IPS-15b (cell line): Measurements from ENCODE around the gene NRN1L.
"Not testable (repeated sequence)": the region's sequence is repeated elsewhere in the genome, so short reads cannot be mapped to it uniquely, and the experiment has no call there.

ENCODE experiments used
- H3K27me3 ChIP-seq: one replicate; pipeline ENCODE4 v1.6.1; 2013; ENCODE audit warnings: low read length; ENCODE audit not compliant: control insufficient read depth, insufficient read depth
- H3K36me3 ChIP-seq: one replicate; pipeline ENCODE4 v1.6.1; 2013; ENCODE audit warnings: low read length; ENCODE audit not compliant: control insufficient read depth, insufficient read depth
- H3K4me1 ChIP-seq: one replicate; pipeline ENCODE4 v1.6.1; 2013; ENCODE audit warnings: mild to moderate bottlenecking, low read length; ENCODE audit not compliant: control insufficient read depth, insufficient read depth
- H3K4me3 ChIP-seq: one replicate; pipeline ENCODE4 v1.5.1; 2013; ENCODE audit warnings: low read depth, low read length
- H3K9ac ChIP-seq: one replicate; pipeline ENCODE4 v1.6.1; 2013; ENCODE audit warnings: low read depth, mild to moderate bottlenecking, low read length
- H3K9me3 ChIP-seq: one replicate; pipeline ENCODE4 v1.6.1; 2013; ENCODE audit warnings: mild to moderate bottlenecking, low read length; ENCODE audit not compliant: control insufficient read depth, insufficient read depth

NRN1L gene

DNA sequence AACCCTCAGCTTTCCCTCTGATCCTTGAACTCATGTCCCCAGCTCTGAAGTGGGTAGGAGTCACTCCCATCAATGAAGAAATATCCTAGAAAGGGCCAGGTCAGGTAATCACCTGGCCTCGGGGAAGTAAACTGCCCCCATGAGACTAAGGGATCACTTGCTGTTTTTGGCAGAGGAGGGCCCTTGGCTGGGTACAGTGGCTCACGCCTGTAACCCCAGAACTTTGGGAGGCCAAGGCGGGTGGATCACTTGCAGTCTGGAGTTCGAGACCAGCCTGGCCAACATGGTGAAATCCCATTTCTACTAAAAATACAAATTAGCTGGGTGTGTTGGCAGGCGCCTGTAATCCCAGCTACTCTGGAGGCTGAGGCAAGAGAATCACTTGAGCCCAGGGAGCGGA, 20.6 kb upstream of the NRN1L start:
- peaks cover 30% of the 10 kb centered on the region for H3K36me3 ChIP-seq
- not testable (repeated sequence) for H3K9ac ChIP-seq, H3K27me3 ChIP-seq

DNA sequence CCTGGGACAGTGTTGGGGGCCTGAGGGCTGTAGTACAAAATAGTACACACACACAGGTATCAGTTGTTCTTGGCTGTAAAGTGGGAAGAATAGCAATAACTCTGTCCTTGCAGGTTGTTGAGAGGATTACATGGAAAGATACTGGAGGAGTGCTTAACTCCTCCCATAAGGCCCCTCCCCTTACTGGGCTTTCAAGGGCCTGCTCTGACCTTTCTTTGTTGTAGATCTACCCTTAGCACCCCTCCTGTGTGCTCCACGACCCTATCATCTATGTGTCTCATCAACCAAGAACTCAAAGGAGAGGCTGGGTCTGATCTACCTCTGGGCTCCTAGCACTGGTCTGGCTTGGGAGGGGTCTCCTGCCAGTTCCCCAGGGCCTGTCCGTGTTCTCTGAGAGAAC, 20.1 kb upstream of the NRN1L start:
- Histone ChIP-seq H3K9ac (no peak overlapping the region), H3K9me3 (no peaks in the 10 kb centered on the region), H3K4me1 (peaks cover 7% of the 10 kb centered on the region), H3K27me3 (no peaks in the 10 kb centered on the region), H3K4me3 (no peak overlapping the region), H3K36me3 (peaks cover 30% of the 10 kb centered on the region)

More for the DNA sequence above, 20.6 kb upstream of the NRN1L start:
- H3K4me3 ChIP-seq, H3K9me3 ChIP-seq, H3K4me1 ChIP-seq: not testable (repeated sequence)

DNA sequence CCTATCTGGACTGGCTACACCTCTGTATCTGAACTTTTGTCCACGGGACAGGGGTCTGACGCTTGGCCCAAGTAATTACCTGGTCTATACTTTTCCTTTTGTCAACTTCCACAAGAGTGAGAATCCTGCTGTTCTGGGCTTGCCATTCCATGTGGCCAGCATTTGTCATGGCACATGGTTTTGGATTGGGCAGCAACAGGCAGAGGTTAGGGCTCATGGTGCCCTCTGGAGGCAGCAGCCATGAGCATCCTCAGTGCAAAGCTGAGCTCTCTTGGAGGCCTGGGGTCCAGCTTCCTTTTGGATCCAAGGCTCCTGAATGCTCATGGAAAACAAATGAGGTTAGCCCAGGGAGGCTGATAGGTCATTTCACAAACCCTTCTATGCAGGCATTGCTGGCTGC, 19.4 kb upstream of the NRN1L start:
- no peaks in the 10 kb centered on the region for H3K27me3 ChIP-seq
- peaks cover 38% of the 10 kb centered on the region for H3K36me3 ChIP-seq
- peaks cover 7% of the 10 kb centered on the region for H3K4me1 ChIP-seq
- no peak overlapping the region for H3K4me3 ChIP-seq
- no peak overlapping the region for H3K9ac ChIP-seq
- H3K9me3 ChIP-seq, result no peaks in the 10 kb centered on the region

DNA sequence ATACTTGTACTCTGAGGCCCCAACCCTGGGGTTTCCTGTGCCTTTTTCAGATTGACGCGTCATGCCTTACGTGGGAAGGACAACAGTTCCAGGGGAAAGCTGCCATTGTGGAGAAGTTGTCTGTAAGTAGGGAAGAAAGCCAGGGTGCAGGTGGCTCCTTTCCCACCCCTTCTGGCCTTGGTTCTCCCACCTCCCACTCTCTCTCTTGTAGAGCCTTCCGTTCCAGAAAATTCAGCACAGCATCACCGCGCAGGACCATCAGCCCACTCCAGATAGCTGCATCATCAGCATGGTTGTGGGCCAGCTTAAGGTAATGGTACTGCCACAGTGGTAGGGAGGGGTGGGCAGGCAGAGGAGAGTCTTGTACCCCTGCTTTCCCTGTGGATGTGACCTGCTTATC, 16.4 kb upstream of the NRN1L start:
- Histone ChIP-seq H3K4me1 (no peaks in the 10 kb centered on the region), H3K9me3 (no peaks in the 10 kb centered on the region), H3K4me3 (no peak overlapping the region), H3K36me3 (peaks cover 43% of the 10 kb centered on the region), H3K27me3 (no peaks in the 10 kb centered on the region), H3K9ac (no peak overlapping the region)

DNA sequence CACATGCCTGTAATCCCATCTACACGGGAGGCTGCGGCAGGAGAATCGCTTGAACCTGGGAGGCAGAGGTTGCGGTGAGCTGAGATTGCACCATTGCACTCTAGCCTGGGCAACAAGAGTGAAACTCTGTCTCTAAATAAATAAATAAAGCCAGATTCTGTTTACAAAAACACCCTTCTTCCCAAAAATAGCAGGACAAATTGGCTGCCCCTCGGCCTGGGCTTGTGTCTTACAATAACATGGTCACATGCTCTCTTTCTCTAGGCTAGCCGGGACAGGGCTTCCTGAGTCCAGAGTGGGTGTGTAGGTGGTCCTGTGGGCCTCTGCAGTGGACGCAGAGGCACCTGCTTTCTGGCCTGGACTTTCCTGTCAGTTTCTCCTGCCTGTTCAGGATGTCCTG, 15.0 kb upstream of the NRN1L start:
- H3K27me3 ChIP-seq, result no peaks in the 10 kb centered on the region
- H3K4me3 ChIP-seq, result no peak overlapping the region
- peaks cover 43% of the 10 kb centered on the region for H3K36me3 ChIP-seq
- no peaks in the 10 kb centered on the region for H3K9me3 ChIP-seq
- no peak overlapping the region for H3K9ac ChIP-seq
- peaks cover 5% of the 10 kb centered on the region for H3K4me1 ChIP-seq

DNA sequence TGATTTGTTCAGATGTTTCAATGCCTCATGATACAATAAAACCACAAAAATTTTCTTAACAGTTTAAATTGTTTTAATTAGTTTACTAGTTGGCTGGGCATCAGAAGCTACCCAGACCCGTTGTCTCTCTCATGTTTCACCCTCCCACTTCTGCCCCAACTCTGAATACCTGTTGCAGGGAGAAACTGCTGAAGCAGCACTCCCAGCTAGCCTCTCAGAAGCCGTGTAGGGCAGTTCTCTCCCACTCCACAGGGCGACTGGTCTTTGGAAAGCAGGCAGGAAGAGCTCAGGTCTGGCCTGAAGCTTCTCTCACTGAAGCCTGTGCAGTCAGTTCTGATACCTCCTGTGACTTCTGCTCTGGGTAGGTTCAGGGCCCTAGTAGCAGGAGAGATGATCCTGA, 13.4 kb upstream of the NRN1L start:
- H3K4me1 ChIP-seq, result peaks cover 5% of the 10 kb centered on the region
- no peak overlapping the region for H3K9ac ChIP-seq
- H3K9me3 ChIP-seq, result no peaks in the 10 kb centered on the region
- peaks cover 38% of the 10 kb centered on the region for H3K36me3 ChIP-seq
- H3K4me3 ChIP-seq, result no peak overlapping the region
- H3K27me3 ChIP-seq, result no peaks in the 10 kb centered on the region

DNA sequence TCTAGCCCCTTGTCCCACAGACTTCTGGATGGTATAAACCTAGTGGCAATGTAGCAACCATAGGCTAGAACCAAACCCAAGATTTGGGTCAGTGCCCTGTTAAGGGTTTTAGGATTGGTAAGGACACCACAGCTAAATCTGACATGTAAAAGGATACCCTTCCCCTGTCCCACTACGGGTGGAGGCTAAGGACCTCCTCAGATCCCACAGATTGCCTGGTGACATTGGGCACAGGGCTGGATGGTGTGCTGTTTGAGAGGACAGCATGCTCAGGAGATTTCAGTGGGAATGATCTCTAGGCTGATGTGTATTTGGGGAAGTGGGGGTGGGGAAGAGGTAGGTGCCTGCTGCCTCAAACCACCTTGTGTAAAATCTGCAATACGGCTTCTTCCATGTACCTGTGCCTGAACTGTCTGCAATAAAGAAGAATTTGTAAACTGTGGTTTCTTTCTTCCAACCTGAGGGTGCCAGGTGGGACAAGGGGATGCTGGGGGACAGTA, 12.5 kb upstream of the NRN1L start:
- H3K4me1 ChIP-seq, result peaks cover 5% of the 10 kb centered on the region
- peaks cover 41% of the 10 kb centered on the region for H3K36me3 ChIP-seq
- no peaks in the 10 kb centered on the region for H3K27me3 ChIP-seq
- H3K9ac ChIP-seq, result no peak overlapping the region
- H3K9me3 ChIP-seq, result no peaks in the 10 kb centered on the region
- H3K4me3 ChIP-seq, result peak overlapping the region; percentile 82

DNA sequence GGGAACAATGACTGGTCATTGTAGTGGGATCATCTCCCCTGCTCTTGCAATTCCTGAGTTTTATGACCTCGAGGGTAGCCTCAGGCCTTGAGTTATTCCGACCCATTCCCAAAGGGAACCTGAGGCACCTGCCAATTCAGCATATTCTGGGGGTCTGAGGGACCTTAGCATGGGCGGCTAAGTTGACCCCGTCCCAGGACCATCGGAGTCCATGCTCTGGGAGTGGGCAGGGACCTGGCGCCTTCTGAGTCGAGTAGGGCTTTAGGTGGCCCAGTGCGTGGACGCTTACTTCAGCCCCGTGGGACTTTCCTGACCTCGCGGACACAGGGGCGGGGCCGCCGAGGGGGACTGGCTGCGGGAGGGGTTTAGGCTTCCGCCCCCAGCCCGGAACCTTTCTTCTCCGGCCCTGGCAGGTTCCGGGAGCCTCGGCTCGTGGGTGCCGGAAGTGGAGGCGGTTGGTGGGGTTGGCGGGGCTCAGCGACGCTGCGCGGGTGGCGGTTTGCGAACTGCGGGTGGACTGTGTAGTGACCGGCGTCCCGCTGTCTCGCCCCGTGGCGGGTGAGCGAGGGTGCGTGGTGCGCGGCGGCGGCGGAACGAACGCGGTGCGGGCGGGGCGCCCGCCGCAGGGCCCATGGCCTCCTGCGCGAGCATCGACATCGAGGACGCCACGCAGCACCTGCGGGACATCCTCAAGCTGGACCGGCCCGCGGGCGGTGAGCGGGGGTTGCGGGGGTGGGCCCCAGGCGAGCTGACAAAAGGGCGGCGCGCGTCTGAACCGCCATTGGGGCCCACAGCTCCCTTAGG, 11.9 kb upstream of the NRN1L start, which contains the start of gene EDC4:
EDC4 (plus strand) TSS at position 422 of the 804 bp plus-strand sequence; CDS start at position 632, 210 bp downstream.
- Histone ChIP-seq H3K36me3 (peaks cover 41% of the 10 kb centered on the region), H3K27me3 (no peaks in the 10 kb centered on the region), H3K4me3 (peak within 1 kb of the TSS; percentile 82), H3K9me3 (no peaks in the 10 kb centered on the region), H3K9ac (peak within 1 kb of the TSS; percentile 90), H3K4me1 (peaks cover 5% of the 10 kb centered on the region)

DNA sequence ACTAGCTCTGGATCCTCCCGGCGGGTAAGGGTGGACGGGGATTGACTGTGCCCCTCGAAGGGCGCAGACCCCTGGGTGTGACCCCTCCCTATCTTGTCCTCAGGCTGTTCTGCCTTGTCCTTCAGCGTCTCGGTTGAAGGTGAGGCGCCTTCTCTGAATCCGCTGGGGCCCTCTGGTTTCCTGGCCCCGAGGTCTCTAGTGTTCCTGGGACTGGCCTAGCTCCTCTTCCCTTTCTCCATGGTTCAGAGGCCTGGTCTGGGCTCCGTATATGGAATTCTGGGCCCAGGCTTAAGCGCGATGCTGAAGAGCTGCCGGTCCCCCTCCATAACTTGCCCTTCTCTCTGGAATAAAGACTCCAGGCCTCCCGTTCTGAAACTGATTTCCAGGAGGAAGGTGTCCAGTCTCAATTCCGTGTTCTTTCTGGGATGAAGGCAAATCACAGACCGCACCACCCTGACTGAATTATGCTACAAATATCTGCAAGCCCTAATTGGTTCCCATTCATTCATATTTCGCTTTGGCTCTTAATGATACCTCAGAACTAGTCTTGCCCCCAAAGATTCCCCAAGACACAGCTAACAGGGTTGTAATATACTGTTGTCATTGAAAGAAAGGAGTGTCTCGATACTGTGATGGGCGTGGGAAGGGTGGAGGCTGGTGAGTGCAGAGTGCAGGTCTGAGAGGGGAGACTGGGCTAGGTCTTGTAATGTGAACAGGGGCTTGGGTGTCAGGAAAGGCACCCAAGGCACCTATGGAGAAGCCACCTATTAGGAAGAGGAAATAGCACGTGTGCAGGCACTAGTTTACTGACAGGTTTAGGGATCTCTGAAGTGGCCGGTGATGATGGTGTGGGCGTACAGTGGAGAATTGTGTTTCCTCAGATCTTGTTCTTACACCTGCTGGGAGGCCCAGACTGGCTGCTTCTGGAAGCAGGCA, 11.0 kb upstream of the NRN1L start:
- no peaks in the 10 kb centered on the region for H3K27me3 ChIP-seq
- peak overlapping the region; percentile 82 for H3K4me3 ChIP-seq
- no peaks in the 10 kb centered on the region for H3K9me3 ChIP-seq
- H3K9ac ChIP-seq, result peak overlapping the region; percentile 90
- H3K4me1 ChIP-seq, result peaks cover 5% of the 10 kb centered on the region
- peaks cover 42% of the 10 kb centered on the region for H3K36me3 ChIP-seq

DNA sequence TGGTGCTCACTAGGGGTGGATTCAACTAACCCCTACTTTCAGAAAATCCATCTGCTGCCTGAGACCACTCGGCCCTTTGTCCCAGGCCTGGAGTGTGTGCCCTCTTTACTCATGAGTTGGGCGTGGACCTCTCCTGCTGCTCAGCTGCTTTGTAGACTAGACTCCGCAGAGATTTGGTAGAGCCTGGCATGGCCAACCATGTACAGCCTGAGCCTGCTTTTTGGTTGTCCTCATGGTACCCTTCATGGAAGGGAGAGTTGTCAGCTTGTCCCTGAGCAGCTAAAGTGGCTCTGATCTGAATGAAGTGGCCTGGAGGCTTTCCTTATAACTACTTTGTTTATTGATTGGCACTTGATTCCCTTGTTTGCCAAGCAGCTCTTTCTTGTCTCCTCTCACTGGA, 10.3 kb upstream of the NRN1L start:
- Histone ChIP-seq H3K9ac (peak overlapping the region; percentile 32), H3K4me1 (peaks cover 5% of the 10 kb centered on the region), H3K27me3 (no peaks in the 10 kb centered on the region), H3K36me3 (peaks cover 47% of the 10 kb centered on the region), H3K4me3 (peak overlapping the region; percentile 82), H3K9me3 (no peaks in the 10 kb centered on the region)

DNA sequence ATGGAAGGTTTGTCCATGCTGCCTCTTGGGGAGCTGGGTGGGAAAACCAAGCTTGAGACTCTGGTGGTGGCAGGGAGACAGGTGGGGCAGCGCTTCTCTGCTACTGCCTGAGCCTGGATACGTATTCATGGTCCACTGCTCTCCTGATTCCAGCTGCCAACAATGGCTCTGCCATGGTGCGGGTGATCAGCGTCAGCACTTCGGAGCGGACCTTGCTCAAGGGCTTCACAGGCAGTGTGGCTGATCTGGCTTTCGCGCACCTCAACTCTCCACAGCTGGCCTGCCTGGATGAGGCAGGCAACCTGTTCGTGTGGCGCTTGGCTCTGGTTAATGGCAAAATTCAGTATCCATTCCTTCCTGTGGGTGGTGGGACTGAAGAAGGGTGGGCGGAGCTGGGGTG, 7.6 kb upstream of the NRN1L start:
- Histone ChIP-seq H3K27me3 (no peaks in the 10 kb centered on the region), H3K9me3 (no peaks in the 10 kb centered on the region), H3K9ac (no peak overlapping the region), H3K4me1 (peaks cover 5% of the 10 kb centered on the region), H3K36me3 (peaks cover 56% of the 10 kb centered on the region), H3K4me3 (no peak overlapping the region)
